ENCODE data around the gene PLCB4. TPM values are rescaled to one million over a fixed set of nuclear protein-coding genes. Genes with fewer than 3 reads are reported as not detected.

The PLCB4 gene
- total RNA-seq, 1 experiment from 2014 or later, result 12.6 TPM

- Mint-ChIP-seq H3K4me3 (peak overlapping the region; percentile 66), H3K9me3 (no peaks in the 10 kb centered on the region), H3K27me3 (ENCODE audit: low read depth) (peaks cover 98% of the 10 kb centered on the region), H3K36me3 (no peaks in the 10 kb centered on the region), H3K27ac (no peak overlapping the region), H3K4me1 (peaks cover 33% of the 10 kb centered on the region)
- peak; percentile 48 for DNase-seq (ENCODE audit: low spot score)
- ChIA-PET POLR2A (no interaction called here), CTCF (interaction anchor here (1.0 to 1.6 kb wide), 3 partner anchors 10 to 101 kb away, joined by 4 to 8 read pairs (median 4); no protein-coding TSS in a partner anchor)
- peak; percentile 46 for ATAC-seq
- TF ChIP-seq ELF4 (CRISPR knock-in tag; IDR thresholded peaks at IDR 0.05; ENCODE audit: low read depth) (no peak), ETV6 (CRISPR knock-in tag; IDR thresholded peaks at IDR 0.05) (no peak), TCF7 (CRISPR knock-in tag; IDR thresholded peaks at IDR 0.05; ENCODE audit: low read depth) (no peak), MXD4 (CRISPR knock-in tag; IDR thresholded peaks at IDR 0.05; ENCODE audit: borderline replicate concordance) (no peak), ZNF232 (CRISPR knock-in tag; IDR thresholded peaks at IDR 0.05) (no peak), ZNF423 (CRISPR knock-in tag; IDR thresholded peaks at IDR 0.05) (no peak), ATF1 (CRISPR knock-in tag; IDR thresholded peaks at IDR 0.05) (no peak), NFYB (CRISPR knock-in tag; conservative IDR thresholded peaks at IDR 0.05; ENCODE audit: low read depth) (no peak), ZNF512 (CRISPR knock-in tag; IDR thresholded peaks at IDR 0.05; ENCODE audit: borderline replicate concordance) (no peak), IRF2 (CRISPR knock-in tag; IDR thresholded peaks at IDR 0.05; ENCODE audit: borderline replicate concordance, low read depth) (no peak), NR3C1 (CRISPR knock-in tag; conservative IDR thresholded peaks at IDR 0.05; ENCODE audit: low read depth) (no peak), USF2 (CRISPR knock-in tag; IDR thresholded peaks at IDR 0.05) (no peak), RORB (CRISPR knock-in tag; IDR thresholded peaks at IDR 0.05) (no peak), ATF2 (CRISPR knock-in tag; IDR thresholded peaks at IDR 0.05; ENCODE audit: borderline replicate concordance, low read depth) (no peak), ZNF263 (CRISPR knock-in tag; IDR thresholded peaks at IDR 0.05; ENCODE audit: low read depth) (no peak)
- TF ChIP-seq, protein P1, sequence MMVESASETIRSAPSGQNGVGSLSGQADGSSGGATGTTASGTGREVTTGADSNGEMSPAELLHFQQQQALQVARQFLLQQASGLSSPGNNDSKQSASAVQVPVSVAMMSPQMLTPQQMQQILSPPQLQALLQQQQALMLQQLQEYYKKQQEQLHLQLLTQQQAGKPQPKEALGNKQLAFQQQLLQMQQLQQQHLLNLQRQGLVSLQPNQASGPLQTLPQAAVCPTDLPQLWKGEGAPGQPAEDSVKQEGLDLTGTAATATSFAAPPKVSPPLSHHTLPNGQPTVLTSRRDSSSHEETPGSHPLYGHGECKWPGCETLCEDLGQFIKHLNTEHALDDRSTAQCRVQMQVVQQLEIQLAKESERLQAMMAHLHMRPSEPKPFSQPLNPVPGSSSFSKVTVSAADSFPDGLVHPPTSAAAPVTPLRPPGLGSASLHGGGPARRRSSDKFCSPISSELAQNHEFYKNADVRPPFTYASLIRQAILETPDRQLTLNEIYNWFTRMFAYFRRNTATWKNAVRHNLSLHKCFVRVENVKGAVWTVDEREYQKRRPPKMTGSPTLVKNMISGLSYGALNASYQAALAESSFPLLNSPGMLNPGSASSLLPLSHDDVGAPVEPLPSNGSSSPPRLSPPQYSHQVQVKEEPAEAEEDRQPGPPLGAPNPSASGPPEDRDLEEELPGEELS (CRISPR knock-in tag; IDR thresholded peaks at IDR 0.05), result no peak
- TF ChIP-seq, protein P2, sequence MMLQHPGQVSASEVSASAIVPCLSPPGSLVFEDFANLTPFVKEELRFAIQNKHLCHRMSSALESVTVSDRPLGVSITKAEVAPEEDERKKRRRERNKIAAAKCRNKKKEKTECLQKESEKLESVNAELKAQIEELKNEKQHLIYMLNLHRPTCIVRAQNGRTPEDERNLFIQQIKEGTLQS (CRISPR knock-in tag; conservative IDR thresholded peaks at IDR 0.05), result no peak
- TF ChIP-seq, protein P3, sequence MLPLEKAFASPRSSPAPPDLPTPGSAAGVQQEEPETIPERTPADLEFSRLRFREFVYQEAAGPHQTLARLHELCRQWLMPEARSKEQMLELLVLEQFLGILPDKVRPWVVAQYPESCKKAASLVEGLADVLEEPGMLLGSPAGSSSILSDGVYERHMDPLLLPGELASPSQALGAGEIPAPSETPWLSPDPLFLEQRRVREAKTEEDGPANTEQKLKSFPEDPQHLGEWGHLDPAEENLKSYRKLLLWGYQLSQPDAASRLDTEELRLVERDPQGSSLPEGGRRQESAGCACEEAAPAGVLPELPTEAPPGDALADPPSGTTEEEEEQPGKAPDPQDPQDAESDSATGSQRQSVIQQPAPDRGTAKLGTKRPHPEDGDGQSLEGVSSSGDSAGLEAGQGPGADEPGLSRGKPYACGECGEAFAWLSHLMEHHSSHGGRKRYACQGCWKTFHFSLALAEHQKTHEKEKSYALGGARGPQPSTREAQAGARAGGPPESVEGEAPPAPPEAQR (CRISPR knock-in tag; IDR thresholded peaks at IDR 0.05), result no peak
- TF ChIP-seq, protein P4, sequence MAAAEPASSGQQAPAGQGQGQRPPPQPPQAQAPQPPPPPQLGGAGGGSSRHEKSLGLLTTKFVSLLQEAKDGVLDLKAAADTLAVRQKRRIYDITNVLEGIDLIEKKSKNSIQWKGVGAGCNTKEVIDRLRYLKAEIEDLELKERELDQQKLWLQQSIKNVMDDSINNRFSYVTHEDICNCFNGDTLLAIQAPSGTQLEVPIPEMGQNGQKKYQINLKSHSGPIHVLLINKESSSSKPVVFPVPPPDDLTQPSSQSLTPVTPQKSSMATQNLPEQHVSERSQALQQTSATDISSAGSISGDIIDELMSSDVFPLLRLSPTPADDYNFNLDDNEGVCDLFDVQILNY (CRISPR knock-in tag; IDR thresholded peaks at IDR 0.05), result no peak
These were observed 439.9 kb downstream of the PLCB4 start for GRCh38 chr20:9508696-9509178.

All from WTC11 (cell line).